ENCODE measurements around the gene GSG1L.

The GSG1L gene

DNA sequence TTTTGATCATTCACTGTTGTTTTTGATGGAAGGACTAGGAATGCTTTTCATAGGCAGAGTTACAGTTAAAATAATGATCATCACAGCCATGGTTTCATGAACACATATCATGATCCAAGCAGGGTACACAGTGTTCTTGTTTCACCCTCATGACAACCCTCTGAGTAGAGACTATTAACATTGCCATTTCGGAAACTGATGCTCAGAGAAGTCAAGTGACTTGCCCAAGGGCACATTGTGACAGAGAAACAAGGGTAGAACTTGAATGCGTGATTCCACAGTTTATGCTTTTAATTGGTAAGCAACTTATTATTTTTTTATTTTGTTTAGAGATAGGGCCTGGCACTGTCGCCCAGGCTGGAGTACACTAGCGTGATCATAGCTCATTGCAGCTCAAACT, 311.3 kb downstream of the GSG1L start:
- H3K27ac ChIP-seq = no peak overlapping the region
- TF ChIP-seq, protein P1, sequence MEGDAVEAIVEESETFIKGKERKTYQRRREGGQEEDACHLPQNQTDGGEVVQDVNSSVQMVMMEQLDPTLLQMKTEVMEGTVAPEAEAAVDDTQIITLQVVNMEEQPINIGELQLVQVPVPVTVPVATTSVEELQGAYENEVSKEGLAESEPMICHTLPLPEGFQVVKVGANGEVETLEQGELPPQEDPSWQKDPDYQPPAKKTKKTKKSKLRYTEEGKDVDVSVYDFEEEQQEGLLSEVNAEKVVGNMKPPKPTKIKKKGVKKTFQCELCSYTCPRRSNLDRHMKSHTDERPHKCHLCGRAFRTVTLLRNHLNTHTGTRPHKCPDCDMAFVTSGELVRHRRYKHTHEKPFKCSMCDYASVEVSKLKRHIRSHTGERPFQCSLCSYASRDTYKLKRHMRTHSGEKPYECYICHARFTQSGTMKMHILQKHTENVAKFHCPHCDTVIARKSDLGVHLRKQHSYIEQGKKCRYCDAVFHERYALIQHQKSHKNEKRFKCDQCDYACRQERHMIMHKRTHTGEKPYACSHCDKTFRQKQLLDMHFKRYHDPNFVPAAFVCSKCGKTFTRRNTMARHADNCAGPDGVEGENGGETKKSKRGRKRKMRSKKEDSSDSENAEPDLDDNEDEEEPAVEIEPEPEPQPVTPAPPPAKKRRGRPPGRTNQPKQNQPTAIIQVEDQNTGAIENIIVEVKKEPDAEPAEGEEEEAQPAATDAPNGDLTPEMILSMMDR (conservative IDR thresholded peaks at IDR 0.05) = no peak
- no peak for TF ChIP-seq ZFX (IDR thresholded peaks at IDR 0.05)

DNA sequence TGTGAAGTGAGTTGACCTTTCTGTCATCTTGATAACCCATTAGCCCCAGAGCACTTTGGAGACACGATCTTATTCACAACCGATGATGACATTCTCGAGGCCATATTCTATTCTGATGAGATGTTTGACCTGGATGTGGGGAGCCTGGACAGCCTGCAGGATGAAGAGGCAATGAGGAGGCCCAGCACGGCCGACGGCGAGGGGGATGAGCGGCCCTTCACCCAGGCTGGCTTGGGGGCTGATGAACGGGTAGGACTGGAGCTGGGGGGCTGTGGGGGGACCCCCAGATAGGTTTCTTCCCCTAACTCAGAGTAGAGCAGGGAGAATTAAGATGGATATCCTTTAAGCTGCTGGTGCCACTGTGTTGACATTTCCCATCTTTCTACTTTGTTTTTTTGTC, 311.8 kb downstream of the GSG1L start:
- no peak for TF ChIP-seq ZFX (IDR thresholded peaks at IDR 0.05)
- TF ChIP-seq, protein P1 (conservative IDR thresholded peaks at IDR 0.05) = no peak

DNA sequence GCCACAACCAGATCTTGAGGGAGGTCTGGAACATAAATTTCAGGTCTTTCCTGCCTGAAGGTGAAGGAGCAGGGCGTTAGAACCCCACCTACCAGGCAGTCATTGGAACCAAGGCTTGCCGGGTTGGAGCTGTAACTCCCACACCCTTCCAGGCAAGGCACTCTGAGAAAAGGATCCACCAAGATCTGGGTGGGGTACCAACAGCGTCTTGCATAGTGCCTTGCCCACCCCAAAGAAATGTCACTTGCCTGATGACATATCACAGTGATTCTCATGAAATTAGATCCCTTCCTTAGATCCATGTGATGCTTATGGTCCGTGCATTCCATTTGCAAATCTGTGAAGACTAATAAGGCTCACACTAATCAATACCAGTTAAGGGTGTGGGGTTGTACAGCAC, 312.3 kb downstream of the GSG1L start:
- TF ChIP-seq ZFX (IDR thresholded peaks at IDR 0.05) = no peak
- TF ChIP-seq, protein P1 (conservative IDR thresholded peaks at IDR 0.05) = no peak
- no peak overlapping the region for H3K27ac ChIP-seq

More for the DNA sequence above, 311.8 kb downstream of the GSG1L start:
- no peak overlapping the region for H3K27ac ChIP-seq

DNA sequence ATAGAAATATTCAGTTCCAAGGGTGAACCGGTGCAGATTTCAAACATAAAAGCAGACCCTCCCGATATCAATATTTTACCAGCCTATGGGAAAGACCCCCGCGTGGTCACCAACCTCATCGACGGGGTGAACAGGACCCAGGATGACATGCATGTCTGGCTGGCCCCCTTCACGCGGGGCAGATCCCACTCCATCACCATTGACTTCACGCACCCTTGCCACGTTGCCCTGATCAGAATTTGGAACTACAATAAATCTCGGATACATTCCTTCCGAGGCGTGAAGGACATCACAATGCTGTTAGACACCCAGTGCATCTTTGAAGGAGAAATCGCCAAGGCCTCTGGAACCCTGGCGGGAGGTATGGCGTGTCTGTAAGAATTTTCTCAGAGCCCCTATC, 313.6 kb downstream of the GSG1L start:
- no peak overlapping the region for H3K27ac ChIP-seq
- TF ChIP-seq ZFX (IDR thresholded peaks at IDR 0.05) = no peak
- TF ChIP-seq, protein P1 (conservative IDR thresholded peaks at IDR 0.05) = no peak

DNA sequence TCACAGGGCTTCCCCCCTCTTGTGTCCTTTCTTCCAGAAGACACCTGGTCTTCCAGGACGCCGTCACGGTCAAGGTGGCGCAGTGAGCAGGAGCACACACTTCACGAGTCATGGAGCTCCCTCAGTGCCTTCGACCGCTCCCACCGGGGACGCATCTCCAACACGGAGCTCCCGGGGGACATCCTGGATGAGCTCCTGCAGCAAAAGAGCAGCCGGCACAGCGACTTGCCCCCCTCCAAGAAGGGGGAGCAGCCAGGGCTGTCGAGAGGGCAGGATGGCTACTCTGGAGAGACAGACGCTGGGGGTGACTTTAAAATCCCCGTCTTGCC, 314.0 kb downstream of the GSG1L start:
- no peak overlapping the region for H3K27ac ChIP-seq
- TF ChIP-seq, protein P1 (conservative IDR thresholded peaks at IDR 0.05) = no peak
- no peak for TF ChIP-seq ZFX (IDR thresholded peaks at IDR 0.05)

DNA sequence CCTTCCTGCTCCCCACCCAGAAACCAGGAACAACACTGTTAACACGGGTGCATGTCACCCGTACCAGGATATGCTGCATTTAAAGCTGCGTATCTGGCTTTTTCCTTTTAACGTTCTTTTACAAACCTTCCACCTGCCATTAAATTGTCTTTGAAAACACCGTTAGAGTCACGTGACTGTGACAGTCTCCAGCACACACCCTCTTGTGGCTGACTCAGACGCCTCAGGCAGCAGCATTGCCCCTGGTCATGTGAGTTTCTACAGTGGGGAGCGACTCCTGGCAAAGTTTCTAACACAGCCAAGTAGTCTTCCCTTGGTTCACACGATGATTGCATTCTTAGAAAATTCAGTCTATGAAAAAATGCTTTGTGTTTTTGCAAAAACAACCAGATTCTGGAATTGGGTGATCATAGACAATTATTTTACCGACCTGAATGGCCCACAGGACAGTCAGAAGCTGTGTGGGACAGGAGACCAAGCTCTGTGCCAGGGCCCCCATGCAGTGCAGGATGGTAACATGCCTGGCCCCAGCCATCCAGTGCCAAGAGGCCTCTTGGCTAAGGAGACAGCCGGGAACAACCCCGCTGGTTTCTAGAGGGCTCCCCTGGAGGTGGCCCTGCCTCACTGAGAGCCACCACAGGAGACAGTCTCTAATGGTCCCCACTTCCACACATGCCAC, 314.5 kb downstream of the GSG1L start:
- no peak overlapping the region for H3K27ac ChIP-seq
- TF ChIP-seq, protein P1 (conservative IDR thresholded peaks at IDR 0.05) = no peak; the same call in 1 of the 2 replicates
- no peak for TF ChIP-seq ZFX (IDR thresholded peaks at IDR 0.05)

DNA sequence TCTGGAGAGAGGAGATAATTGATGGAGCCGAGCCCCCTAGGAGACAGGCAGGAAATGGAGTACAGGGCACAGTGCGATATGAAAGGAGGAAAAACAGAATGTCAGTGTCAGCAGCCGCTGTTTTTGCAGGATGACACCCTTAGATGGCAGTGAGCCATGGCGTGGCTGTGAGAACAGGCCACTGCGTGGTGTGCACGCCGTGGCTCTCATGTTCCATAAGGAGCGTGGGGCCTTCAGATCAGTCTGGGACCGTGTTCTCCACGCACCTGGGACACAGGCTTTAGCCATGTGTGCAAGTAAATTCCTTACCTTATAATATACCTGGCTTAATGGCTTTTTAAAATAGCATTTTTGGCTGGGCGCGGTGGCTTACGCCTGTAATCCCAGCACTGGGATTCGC, 315.6 kb downstream of the GSG1L start:
- TF ChIP-seq, protein P1 (conservative IDR thresholded peaks at IDR 0.05) = no peak
- no peak for TF ChIP-seq ZFX (IDR thresholded peaks at IDR 0.05)

More for the DNA sequence above, 315.6 kb downstream of the GSG1L start:
- no peak overlapping the region for H3K27ac ChIP-seq

All from C4-2B (cell line).